ENCODE measurements around the gene CD47.

The CD47 gene

DNA sequence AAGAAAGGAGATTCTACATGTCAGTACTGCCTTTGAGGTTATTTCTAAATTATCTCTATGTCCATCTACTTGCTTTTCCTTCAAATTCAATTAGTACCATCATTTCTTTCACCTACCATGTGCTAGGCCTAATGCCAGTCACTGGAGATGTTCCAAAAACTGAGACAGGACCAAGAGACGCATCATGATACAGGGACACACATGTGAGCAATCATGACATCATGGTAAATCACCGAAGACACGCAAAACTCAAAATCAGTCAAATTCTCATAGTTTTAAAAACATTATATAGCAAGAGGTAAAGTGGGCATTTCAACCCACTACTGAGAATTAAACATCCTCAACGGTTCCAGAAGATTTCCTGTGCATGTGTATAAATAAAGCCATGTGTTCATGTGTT is 95.0 kb downstream of the CD47 start:
- no peak for TF ChIP-seq CTCF (IDR thresholded peaks at IDR 0.05; ENCODE audit: low read depth, low read length)
- H3K4me3 ChIP-seq (ENCODE audit: low read depth, low read length) = no peak overlapping the region

GRCh38 chr3:107994956-107995715 is 95.7 kb downstream of the CD47 start:
- no peak for TF ChIP-seq CTCF (IDR thresholded peaks at IDR 0.05; ENCODE audit: low read depth, low read length)
- H3K4me3 ChIP-seq (ENCODE audit: low read depth, low read length) = no peak overlapping the region

- no peak for TF ChIP-seq CTCF (IDR thresholded peaks at IDR 0.05; ENCODE audit: low read depth, low read length)
- no peak overlapping the region for H3K4me3 ChIP-seq (ENCODE audit: low read depth, low read length)
These were observed 96.7 kb downstream of the CD47 start for GRCh38 chr3:107994181-107994580.

DNA sequence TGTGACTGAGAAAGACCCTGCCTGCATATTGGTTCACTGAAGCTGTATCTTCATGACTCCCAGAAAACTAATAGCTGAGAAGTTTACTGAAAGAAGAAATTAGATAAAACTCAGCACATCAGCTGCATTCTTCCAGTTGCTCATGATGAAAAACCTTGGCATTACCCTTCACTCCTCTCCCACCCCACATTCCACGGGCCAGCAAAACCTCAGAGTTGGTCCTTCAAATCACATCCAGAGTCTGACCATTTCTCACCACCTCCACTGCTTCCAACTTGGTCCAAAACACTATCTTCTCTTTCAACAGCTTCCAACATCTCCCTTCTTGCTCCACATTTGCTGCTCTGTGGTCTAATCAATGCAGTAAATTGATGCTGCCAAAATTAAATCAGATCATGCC is 97.1 kb downstream of the CD47 start:
- no peak for TF ChIP-seq CTCF (IDR thresholded peaks at IDR 0.05; ENCODE audit: low read depth, low read length)
- H3K4me3 ChIP-seq (ENCODE audit: low read depth, low read length) = no peak overlapping the region
